ENCODE results near the gene TEKTIP1. TPM values are rescaled to one million over a fixed set of nuclear protein-coding genes. Genes with fewer than 3 reads are reported as not detected.

Gene TEKTIP1
- total RNA-seq, 4 donors from 2014 or later: 1.4 TPM; not detected in 3

GRCh38 chr19:3514930-3515329 is 24.0 kb upstream of the TEKTIP1 start:
- no peak for TF ChIP-seq CTCF (IDR thresholded peaks at IDR 0.05)
- no peak for ATAC-seq (ENCODE audit: low FRiP score)
- no peak for DNase-seq (ENCODE audit: low spot score)

- TF ChIP-seq CTCF (IDR thresholded peaks at IDR 0.05): no peak
Measured at GRCh38 chr19:3515891-3516422, 23.0 kb upstream of the TEKTIP1 start.

DNA sequence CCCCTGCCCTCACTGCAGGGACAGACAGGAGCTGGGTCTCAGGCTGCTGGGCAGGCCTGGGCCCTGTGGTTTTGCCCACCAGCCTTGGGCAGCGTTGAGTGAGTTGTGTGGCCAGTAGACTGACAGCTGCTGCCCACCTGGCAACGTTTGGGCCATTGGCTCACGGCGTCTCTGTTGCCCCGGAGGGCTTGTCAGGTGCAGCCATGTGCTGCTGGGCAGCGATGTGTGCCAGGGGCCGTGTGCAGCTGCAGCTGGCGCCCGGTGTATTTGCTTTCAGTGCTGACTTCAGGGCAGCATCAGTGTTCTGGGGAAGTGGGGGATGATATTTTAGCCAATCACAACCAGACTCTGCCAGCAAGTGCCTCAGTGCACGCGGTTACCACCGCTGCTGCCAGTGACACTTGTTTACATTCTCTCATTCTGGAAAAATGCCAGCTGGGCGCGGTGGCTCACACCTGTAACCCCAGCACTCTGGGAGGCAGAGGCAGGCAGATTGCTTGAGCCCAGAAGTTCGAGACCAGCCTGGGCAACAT is 22.2 kb upstream of the TEKTIP1 start:
- ATAC-seq (ENCODE audit: low FRiP score) (no peak), DNase-seq (ENCODE audit: low spot score) (no peak)

More at GRCh38 chr19:3515891-3516422, 23.0 kb upstream of the TEKTIP1 start:
- DNase-seq (ENCODE audit: low spot score): no peak
- no peak for ATAC-seq (ENCODE audit: low FRiP score)

DNA sequence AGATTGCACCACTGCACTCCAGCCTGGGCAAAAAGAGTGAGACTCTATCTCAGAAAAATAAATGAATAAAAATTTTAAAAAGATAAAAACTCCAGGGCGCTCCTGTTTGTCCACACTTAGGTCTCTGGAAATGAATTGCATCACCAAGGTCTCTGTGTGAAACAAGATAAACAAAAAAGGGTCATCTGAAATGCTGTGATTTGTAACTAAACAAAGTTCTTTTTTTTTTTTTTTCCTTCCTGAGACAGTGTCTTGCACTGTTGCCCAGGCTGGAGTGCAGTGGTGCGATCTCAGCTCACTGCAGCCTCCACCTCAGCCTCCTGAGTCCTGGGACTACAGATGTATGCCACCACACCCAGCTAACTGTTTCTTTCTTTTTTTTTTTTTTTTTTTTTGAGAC is 21.3 kb upstream of the TEKTIP1 start:
- DNase-seq (ENCODE audit: low spot score) (no peak), ATAC-seq (ENCODE audit: low FRiP score) (no peak)
- TF ChIP-seq CTCF (IDR thresholded peaks at IDR 0.05): no peak

More for the DNA sequence above, 22.2 kb upstream of the TEKTIP1 start:
- no peak for TF ChIP-seq CTCF (IDR thresholded peaks at IDR 0.05)

DNA sequence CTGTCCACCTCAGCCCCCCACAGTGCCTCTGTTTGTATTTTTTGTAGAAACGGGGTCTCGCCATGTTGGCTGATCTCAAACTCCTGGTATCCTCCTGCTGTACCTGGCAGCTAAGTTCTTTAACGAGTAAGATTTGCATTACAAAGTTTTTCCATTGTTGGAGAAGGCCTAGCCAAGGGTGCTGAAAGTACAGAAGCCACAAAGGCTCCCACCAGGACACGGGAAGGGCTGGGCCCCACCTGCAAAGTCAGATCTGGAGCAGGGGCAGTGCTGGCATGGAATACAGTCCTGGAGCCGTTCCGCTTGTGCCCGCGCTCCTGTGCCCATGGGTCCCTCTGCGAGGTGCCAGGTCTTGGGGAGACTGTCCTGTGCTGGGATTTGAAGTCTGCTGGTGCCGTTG is 20.7 kb upstream of the TEKTIP1 start:
- TF ChIP-seq CTCF (IDR thresholded peaks at IDR 0.05): no peak
- ATAC-seq (ENCODE audit: low FRiP score): no peak
- no peak for DNase-seq (ENCODE audit: low spot score)

DNA sequence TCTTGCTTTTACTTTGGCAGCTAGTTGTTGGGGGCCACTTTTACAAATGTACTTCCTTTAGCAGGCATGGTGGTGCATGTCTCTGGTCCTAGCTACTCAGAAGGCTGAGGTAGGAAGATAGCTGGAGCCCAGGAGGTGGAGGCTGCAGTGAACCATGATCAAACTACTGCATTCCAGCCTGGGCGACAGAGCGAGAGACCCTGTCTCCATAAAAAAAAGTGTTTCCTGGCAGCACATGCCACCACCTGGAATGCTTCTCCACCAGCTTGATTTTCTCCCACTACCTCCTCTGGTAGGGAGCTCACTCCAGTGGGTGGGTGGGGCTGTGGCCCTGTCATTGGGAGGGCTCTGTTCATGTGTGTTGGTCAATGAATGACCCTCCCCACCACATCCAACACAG is 20.3 kb upstream of the TEKTIP1 start:
- DNase-seq (ENCODE audit: low spot score): no peak
- no peak for ATAC-seq (ENCODE audit: low FRiP score)
- TF ChIP-seq CTCF (IDR thresholded peaks at IDR 0.05): no peak

DNA sequence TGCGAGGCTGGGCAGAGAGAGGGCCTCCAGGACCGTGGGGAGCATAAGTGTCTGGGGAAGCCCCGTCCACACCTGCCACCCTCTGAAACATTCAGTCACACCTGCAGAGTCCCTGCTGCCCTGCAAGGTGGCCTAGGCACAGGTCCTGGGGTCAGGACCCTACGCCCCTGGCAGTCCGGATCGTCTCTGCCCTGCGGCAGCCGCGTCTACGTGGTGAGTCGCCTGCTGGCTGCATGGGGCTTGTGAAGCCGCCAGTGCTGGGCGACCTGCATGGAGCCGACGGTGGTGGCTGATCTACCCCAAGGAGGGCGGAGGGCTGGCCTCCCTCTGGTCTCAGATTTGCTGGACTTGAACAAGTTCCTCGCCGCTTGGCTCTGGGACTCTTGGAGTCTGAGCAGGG is 19.8 kb upstream of the TEKTIP1 start:
- no peak for TF ChIP-seq CTCF (IDR thresholded peaks at IDR 0.05)
- DNase-seq (ENCODE audit: low spot score) (no peak), ATAC-seq (ENCODE audit: low FRiP score) (no peak)
